Neutrophil (primary cell): ENCODE results near the gene FITM2.

ENCODE experiments used
- H3K27ac ChIP-seq: fragments of 200-600 bp; sonication (generic); 2 replicates; pipeline ENCODE4 v1.5.1; 2016; ENCODE audit warnings: mild to moderate bottlenecking, moderate library complexity
- H3K27me3 ChIP-seq: fragments of 200-600 bp; sonication (generic); 2 replicates; pipeline ENCODE4 v1.6.0; 2016; ENCODE audit warnings: mild to moderate bottlenecking
- H3K36me3 ChIP-seq: fragments of 200-600 bp; sonication (generic); 2 replicates; pipeline ENCODE4 v1.5.1; 2017
- H3K4me1 ChIP-seq, 2 experiments: fragments of 200-600 bp in 1 of 2; sonication (generic) in 1 of 2; 1 replicate in 1 of 2; 2 replicates in 1 of 2; pipeline versions ENCODE4 v1.5.1 to v1.6.1; 2013 to 2016; ENCODE audit warnings: low read depth in 1 of 2, low read length in 1 of 2, mild to moderate bottlenecking in 1 of 2, moderate library complexity in 1 of 2; ENCODE audit not compliant: control insufficient read depth in 1 of 2, insufficient read depth in 1 of 2
- H3K4me3 ChIP-seq, 2 experiments: fragments of 200-600 bp in 1 of 2; sonication (generic) in 1 of 2; 1 replicate in 1 of 2; 2 replicates in 1 of 2; pipeline ENCODE4 v1.5.1; 2013 to 2016; ENCODE audit warnings: low read depth in 1 of 2, low read length in 1 of 2, mild to moderate bottlenecking in 1 of 2, moderate library complexity in 1 of 2
- H3K9me3 ChIP-seq: fragments of 200-600 bp; sonication (generic); 2 replicates; pipeline ENCODE4 v1.5.1; 2016
- CTCF ChIP-seq: fragments of 200-600 bp; sonication (generic); IDR thresholded peaks from 2 replicates; pipeline ENCODE4 v1.5.1; 2016; ENCODE audit warnings: antibody characterized with exemption

Gene FITM2

GRCh38 chr20:44264287-44264686 lies 46.7 kb downstream of the FITM2 start:
- Histone ChIP-seq H3K27me3 (no peaks in the 10 kb centered on the region), H3K9me3 (no peaks in the 10 kb centered on the region), H3K4me1 (no peaks in the 10 kb centered on the region), H3K4me3 (no peak overlapping the region), H3K36me3 (no peaks in the 10 kb centered on the region), H3K27ac (no peak overlapping the region)
- TF ChIP-seq CTCF = no peak

- no peaks in the 10 kb centered on the region for H3K4me1 ChIP-seq
- no peak for TF ChIP-seq CTCF
- H3K36me3 ChIP-seq = no peaks in the 10 kb centered on the region
- no peak overlapping the region for H3K27ac ChIP-seq
- H3K27me3 ChIP-seq = no peaks in the 10 kb centered on the region
- H3K9me3 ChIP-seq = no peaks in the 10 kb centered on the region
- no peak overlapping the region for H3K4me3 ChIP-seq
These were observed 52.6 kb downstream of the FITM2 start for GRCh38 chr20:44258226-44258890.

- H3K27me3 ChIP-seq = no peaks in the 10 kb centered on the region
- no peak overlapping the region for H3K4me3 ChIP-seq
- no peak overlapping the region for H3K27ac ChIP-seq
- H3K4me1 ChIP-seq = no peaks in the 10 kb centered on the region
- H3K9me3 ChIP-seq = no peaks in the 10 kb centered on the region
- H3K36me3 ChIP-seq = no peaks in the 10 kb centered on the region
- TF ChIP-seq CTCF = no peak
These were observed 54.0 kb downstream of the FITM2 start for GRCh38 chr20:44256961-44257360.

- Histone ChIP-seq H3K36me3 (no peaks in the 10 kb centered on the region), H3K27me3 (peaks cover under 1% of the 10 kb centered on the region), H3K4me3 (no peak overlapping the region), H3K27ac (no peak overlapping the region), H3K9me3 (no peaks in the 10 kb centered on the region), H3K4me1 (no peaks in the 10 kb centered on the region)
- no peak for TF ChIP-seq CTCF
These were observed 55.1 kb downstream of the FITM2 start for GRCh38 chr20:44255942-44256341.

GRCh38 chr20:44254073-44254472 lies 56.9 kb downstream of the FITM2 start:
- TF ChIP-seq CTCF = no peak
- Histone ChIP-seq H3K4me1 (no peaks in the 10 kb centered on the region), H3K36me3 (no peaks in the 10 kb centered on the region), H3K4me3 (no peak overlapping the region), H3K9me3 (no peaks in the 10 kb centered on the region), H3K27ac (no peak overlapping the region), H3K27me3 (peaks cover 20% of the 10 kb centered on the region)
